Neuronal stem cell (in vitro differentiated cells): ENCODE measurements around the gene LRP10.

ENCODE experiments used
- DNase-seq: peaks from one replicate; pipeline ENCODE4 v3.0.0-alpha.2; 2013; ENCODE audit warnings: low spot score
- H2AFZ ChIP-seq: one replicate; pipeline ENCODE4 v1.6.1; 2013; ENCODE audit warnings: mild to moderate bottlenecking, low read length, inconsistent platforms
- H2AK5ac ChIP-seq: 2 replicates; pipeline ENCODE4 v1.6.1; 2013; ENCODE audit warnings: low read depth, mild to moderate bottlenecking, inconsistent platforms, low read length, moderate library complexity, mixed read lengths
- H2BK120ac ChIP-seq: 2 replicates; pipeline ENCODE4 v1.6.1; 2013; ENCODE audit warnings: low read depth, mild to moderate bottlenecking, inconsistent platforms, low read length, moderate library complexity, mixed read lengths
- H2BK12ac ChIP-seq: one replicate; pipeline ENCODE4 v1.6.1; 2013; ENCODE audit warnings: low read length, inconsistent platforms
- H2BK15ac ChIP-seq: 2 replicates; pipeline ENCODE4 v1.6.1; 2013; ENCODE audit warnings: mild to moderate bottlenecking, low read length, inconsistent platforms, mixed read lengths
- H2BK5ac ChIP-seq: one replicate; pipeline ENCODE4 v1.6.1; 2013; ENCODE audit warnings: inconsistent platforms, mild to moderate bottlenecking, low read length, moderate library complexity
- H3K14ac ChIP-seq: one replicate; pipeline ENCODE4 v1.6.1; 2013; ENCODE audit warnings: low read length, inconsistent platforms
- H3K18ac ChIP-seq: 2 replicates; pipeline ENCODE4 v1.6.1; 2013; ENCODE audit warnings: low read length, inconsistent platforms
- H3K23ac ChIP-seq: 2 replicates; pipeline ENCODE4 v1.6.1; 2013; ENCODE audit warnings: low read depth, mild to moderate bottlenecking, mixed read lengths, low read length, inconsistent platforms; ENCODE audit not compliant: poor library complexity
- H3K27ac ChIP-seq: replicated peaks from 3 replicates; pipeline ENCODE4 v1.5.1; 2013; ENCODE audit warnings: low read length, inconsistent platforms
- H3K27me3 ChIP-seq, 3 experiments: 2 replicates each; pipeline ENCODE4 v1.6.1; 2013; ENCODE audit warnings: low read length in 3 of 3, mild to moderate bottlenecking in 2 of 3, inconsistent platforms in 1 of 3, low read depth in 1 of 3, mixed read lengths in 1 of 3, moderate library complexity in 1 of 3; ENCODE audit not compliant: control insufficient read depth in 3 of 3, insufficient read depth in 3 of 3
- H3K36me3 ChIP-seq, 2 donors: replicated peaks in 1 of 2; 2 replicates each; pipeline ENCODE4 v1.6.1; 2013; ENCODE audit warnings: low read length in 2 of 2; ENCODE audit not compliant: control insufficient read depth in 2 of 2, insufficient read depth in 2 of 2
- H3K4ac ChIP-seq: 2 replicates; pipeline ENCODE4 v1.6.1; 2013; ENCODE audit warnings: inconsistent platforms, mild to moderate bottlenecking, low read length, moderate library complexity
- H3K4me1 ChIP-seq, 2 donors: 1 replicate in 1 of 2; 2 replicates in 1 of 2; pipeline ENCODE4 v1.6.1; 2013; ENCODE audit warnings: low read length in 2 of 2, low read depth in 1 of 2; ENCODE audit not compliant: control insufficient read depth in 2 of 2, insufficient read depth in 1 of 2
- H3K4me2 ChIP-seq: one replicate; pipeline ENCODE4 v1.6.1; 2013; ENCODE audit warnings: mild to moderate bottlenecking, low read length, inconsistent platforms; ENCODE audit not compliant: insufficient read depth, poor library complexity, severe bottlenecking
- H3K4me3 ChIP-seq, 2 donors: 2 replicates each; pipeline ENCODE4 v1.5.1; 2013; ENCODE audit warnings: low read length in 2 of 2, mild to moderate bottlenecking in 2 of 2, inconsistent platforms in 1 of 2, moderate library complexity in 1 of 2
- H3K79me1 ChIP-seq: one replicate; pipeline ENCODE4 v1.6.1; 2013; ENCODE audit warnings: low read depth, mild to moderate bottlenecking, inconsistent platforms, low read length, moderate library complexity
- H3K9ac ChIP-seq: one replicate; pipeline ENCODE4 v1.6.1; 2013; ENCODE audit warnings: mild to moderate bottlenecking, low read depth, low read length, inconsistent platforms; ENCODE audit not compliant: poor library complexity
- H3K9me3 ChIP-seq, 2 donors: replicated peaks in 1 of 2; 2 replicates each; pipeline versions ENCODE3 to v1.6.1; 2013; ENCODE audit warnings: low read length in 2 of 2, mild to moderate bottlenecking in 2 of 2, inconsistent platforms in 1 of 2, low read depth in 1 of 2, mixed read lengths in 1 of 2, moderate library complexity in 1 of 2; ENCODE audit not compliant: control insufficient read depth in 2 of 2, insufficient read depth in 1 of 2
- H4K8ac ChIP-seq: one replicate; pipeline ENCODE4 v1.6.1; 2013; ENCODE audit warnings: low read depth, mild to moderate bottlenecking, inconsistent platforms, low read length, moderate library complexity
- H4K91ac ChIP-seq: one replicate; pipeline ENCODE4 v1.6.1; 2013; ENCODE audit warnings: low read length, low read depth, mild to moderate bottlenecking, inconsistent platforms; ENCODE audit not compliant: poor library complexity
- WGBS, 2 donors: extraction: QIAGEN DNeasy Blood & Tissue Kit; methylation state at CpG; one replicate each; pipeline ENCODE4 v1.1.7; 2013; ENCODE audit warnings: missing lambda C conversion rate in 2 of 2, mixed read lengths in 1 of 2; ENCODE audit not compliant: insufficient read length in 2 of 2, insufficient replicate concordance in 1 of 2; ENCODE audit errors: extremely low coverage in 2 of 2; 5-methylcytosine and 5-hydroxymethylcytosine counted together

The LRP10 gene

GRCh38 chr14:22883173-22883976, 11.8 kb downstream of the LRP10 start, which contains the start of gene REM2:
Gene REM2, plus strand, starts transcription at chr14:22883222. Its CDS starts 66 bp downstream, at chr14:22883288.
- peak within 1 kb of the TSS; percentile 63 for H2AK5ac ChIP-seq
- peak within 1 kb of the TSS; percentile 21 for H3K23ac ChIP-seq
- no peak within 1 kb of the TSS for H2BK120ac ChIP-seq
- peak within 1 kb of the TSS; percentile 43 for H3K4ac ChIP-seq
- H2BK5ac ChIP-seq = no peak within 1 kb of the TSS
- peak within 1 kb of the TSS; percentile 27 for H3K27ac ChIP-seq
- H3K9ac ChIP-seq = peak within 1 kb of the TSS; percentile 78
- H2BK15ac ChIP-seq = no peak within 1 kb of the TSS
- peak within 1 kb of the TSS; percentile 33 for H4K8ac ChIP-seq
- H2AFZ ChIP-seq = peak within 1 kb of the TSS; percentile 77
- no peak for DNase-seq
- WGBS, 2 donors = no CpG with 5 or more reads among the region's 15 CpGs
- H3K14ac ChIP-seq = no peak within 1 kb of the TSS
- no peaks in the 10 kb centered on the region for H3K36me3 ChIP-seq
- peak within 1 kb of the TSS; percentile 40 for H4K91ac ChIP-seq
- H2BK12ac ChIP-seq = peak within 1 kb of the TSS; percentile 51
- peak within 1 kb of the TSS; percentile 81 for H3K4me2 ChIP-seq
- H3K27me3 ChIP-seq = peaks cover 0 to 6% (median 0%) of the 10 kb centered on the region in 3 experiments
- peak within 1 kb of the TSS; percentile 97 for H3K18ac ChIP-seq
- H3K79me1 ChIP-seq = peaks cover 2% of the 10 kb centered on the region
- H3K4me3 ChIP-seq = peak within 1 kb of the TSS; percentile 32 to 69
- H3K4me1 ChIP-seq = peaks cover 34 to 41% of the 10 kb centered on the region in 2 donors
- H3K9me3 ChIP-seq = no peaks in the 10 kb centered on the region

DNA sequence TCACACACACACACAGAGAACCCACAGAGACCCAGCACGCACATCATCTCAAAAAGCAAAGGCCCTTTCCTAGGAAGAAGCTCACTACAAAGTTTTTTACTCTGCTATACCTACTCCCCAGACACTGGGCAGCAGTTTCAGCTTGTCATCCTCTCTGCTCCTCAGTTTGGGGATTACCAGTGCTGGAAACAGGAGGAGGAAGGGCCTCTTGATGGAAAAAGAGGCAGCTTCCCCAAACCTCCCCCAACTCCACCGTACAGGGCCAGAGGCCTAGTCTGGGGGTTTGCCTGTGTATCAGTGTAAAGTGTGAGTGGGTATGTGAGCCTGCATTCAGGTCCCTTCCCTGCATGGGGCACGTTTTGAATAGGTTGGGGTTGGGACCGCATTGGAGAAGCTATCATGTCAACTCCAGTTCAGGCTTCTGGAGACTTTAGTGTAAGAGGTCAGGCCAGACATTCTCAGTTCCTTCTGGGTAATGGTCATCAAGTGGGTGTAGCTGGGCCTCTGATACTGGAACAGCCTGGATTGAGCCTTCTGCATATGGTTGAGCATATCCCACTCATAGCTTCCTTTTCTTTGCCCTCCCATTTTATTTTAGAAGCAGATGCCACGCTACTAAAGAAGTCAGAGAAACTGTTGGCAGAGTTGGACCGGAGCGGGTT, 12.7 kb downstream of the LRP10 start:
- no peak overlapping the region for H2BK15ac ChIP-seq
- H3K36me3 ChIP-seq = no peaks in the 10 kb centered on the region
- H2BK5ac ChIP-seq = no peak overlapping the region
- no peak overlapping the region for H3K9ac ChIP-seq
- H3K27ac ChIP-seq = no peak overlapping the region
- H2BK120ac ChIP-seq = no peak overlapping the region
- H3K9me3 ChIP-seq = no peaks in the 10 kb centered on the region
- H2AK5ac ChIP-seq = peak overlapping the region; percentile 53
- no peak overlapping the region for H3K14ac ChIP-seq
- peak overlapping the region; percentile 77 for H2AFZ ChIP-seq
- no peak overlapping the region for H4K91ac ChIP-seq
- peaks cover 34 to 41% of the 10 kb centered on the region in 2 donors for H3K4me1 ChIP-seq
- no CpG with 5 or more reads among the region's 7 CpGs for whole genome bisulfite sequencing, 2 donors
- H3K27me3 ChIP-seq = peaks cover 0 to 6% (median 0%) of the 10 kb centered on the region in 3 experiments
- H3K23ac ChIP-seq = no peak overlapping the region
- peak overlapping the region in 1 of 2 donors; percentile 32 for H3K4me3 ChIP-seq
- peaks cover 2% of the 10 kb centered on the region for H3K79me1 ChIP-seq
- H2BK12ac ChIP-seq = no peak overlapping the region
- DNase-seq = no peak
- no peak overlapping the region for H3K4me2 ChIP-seq
- H3K18ac ChIP-seq = peak overlapping the region; percentile 22
- H3K4ac ChIP-seq = no peak overlapping the region
- no peak overlapping the region for H4K8ac ChIP-seq

- Histone ChIP-seq H2BK120ac (no peak overlapping the region), H2AFZ (no peak overlapping the region), H4K8ac (no peak overlapping the region), H3K23ac (no peak overlapping the region), H3K79me1 (peaks cover 2% of the 10 kb centered on the region), H2BK15ac (peak overlapping the region; percentile 19), H3K14ac (no peak overlapping the region), H3K18ac (no peak overlapping the region), H3K9me3 (no peaks in the 10 kb centered on the region), H3K4me3 (no peak overlapping the region), H2BK12ac (no peak overlapping the region), H2AK5ac (peak overlapping the region; percentile 53), H3K4me1 (peaks cover 34 to 41% of the 10 kb centered on the region in 2 donors), H3K4ac (no peak overlapping the region), H3K27ac (no peak overlapping the region), H3K27me3 (peaks cover 0 to 6% (median 0%) of the 10 kb centered on the region in 3 experiments), H4K91ac (no peak overlapping the region), H3K4me2 (no peak overlapping the region), H3K36me3 (no peaks in the 10 kb centered on the region), H2BK5ac (no peak overlapping the region), H3K9ac (peak overlapping the region; percentile 9)
- WGBS, 2 donors = no CpG with 5 or more reads among the region's 11 CpGs
- DNase-seq = no peak
These were observed 13.4 kb downstream of the LRP10 start for GRCh38 chr14:22884738-22885523.
